HG03196 (cell line): ENCODE data around the gene SPATA45.
"Not testable (repeated sequence)": the region's sequence is repeated elsewhere in the genome, so short reads cannot be mapped to it uniquely, and the experiment has no call there.

Experiments used
- ATAC-seq: cut with Tn5 transposase; IDR thresholded peaks from one replicate; pipeline ENCODE4 v1.9.1; 2021; ENCODE audit not compliant: unreplicated experiment

The SPATA45 gene

GRCh38 chr1:212847549-212847948 is at the start of gene SPATA45:
SPATA45 (minus strand) TSS chr1:212847649; CDS start chr1:212836149, 11,500 bp downstream.
- no peak for ATAC-seq

- ATAC-seq: no peak
These were observed 44.7 kb upstream of the SPATA45 start for GRCh38 chr1:212892108-212892507.

- no peak for ATAC-seq
These were observed 37.1 kb upstream of the SPATA45 start for GRCh38 chr1:212884592-212884991.

GRCh38 chr1:212879947-212880690 is 32.7 kb upstream of the SPATA45 start:
- no peak for ATAC-seq

- ATAC-seq: no peak
These were observed 31.0 kb upstream of the SPATA45 start for GRCh38 chr1:212878418-212878817.

GRCh38 chr1:212873518-212873917 is 26.1 kb upstream of the SPATA45 start:
- peak; percentile 76 for ATAC-seq

GRCh38 chr1:212871976-212872375 is 24.5 kb upstream of the SPATA45 start:
- ATAC-seq: no peak

- no peak for ATAC-seq
These were observed 19.7 kb upstream of the SPATA45 start for GRCh38 chr1:212867192-212867591.

GRCh38 chr1:212864201-212864600 is 16.8 kb upstream of the SPATA45 start:
- ATAC-seq: no peak

GRCh38 chr1:212863345-212863744 is 15.9 kb upstream of the SPATA45 start:
- ATAC-seq: not testable (repeated sequence)

GRCh38 chr1:212862111-212862690 is 14.8 kb upstream of the SPATA45 start:
- no peak for ATAC-seq

- no peak for ATAC-seq
These were observed 13.5 kb upstream of the SPATA45 start for GRCh38 chr1:212860713-212861581.

GRCh38 chr1:212858461-212859265 is 11.2 kb upstream of the SPATA45 start:
- peak; percentile 18 for ATAC-seq

GRCh38 chr1:212857992-212858460 is 10.6 kb upstream of the SPATA45 start, which contains the start of gene FLVCR1:
FLVCR1 (plus strand) TSS chr1:212858275; CDS start chr1:212858453, 178 bp downstream.
- ATAC-seq: peak; percentile 97

GRCh38 chr1:212856755-212857154 is 9.3 kb upstream of the SPATA45 start:
- ATAC-seq: no peak

GRCh38 chr1:212853658-212854057 is 6.2 kb upstream of the SPATA45 start:
- ATAC-seq: no peak

- no peak for ATAC-seq
These were observed 4.7 kb upstream of the SPATA45 start for GRCh38 chr1:212852105-212852688.

- ATAC-seq: not testable (repeated sequence)
These were observed 2.9 kb downstream of the SPATA45 start for GRCh38 chr1:212844521-212844920.

- no peak for ATAC-seq
These were observed 9.3 kb downstream of the SPATA45 start for GRCh38 chr1:212838145-212838544.
